ENCODE data around the gene DCUN1D5. TPM values are rescaled to one million over a fixed set of nuclear protein-coding genes. Genes with fewer than 3 reads are reported as not detected.
"Not testable (repeated sequence)": the region's sequence is repeated elsewhere in the genome, so short reads cannot be mapped to it uniquely, and the experiment has no call there.

The DCUN1D5 gene
- polyA plus RNA-seq, 1 donor (not counting 4 experiments of a cell fraction or from before 2014, with no cell fraction given): 95.6 TPM

DNA sequence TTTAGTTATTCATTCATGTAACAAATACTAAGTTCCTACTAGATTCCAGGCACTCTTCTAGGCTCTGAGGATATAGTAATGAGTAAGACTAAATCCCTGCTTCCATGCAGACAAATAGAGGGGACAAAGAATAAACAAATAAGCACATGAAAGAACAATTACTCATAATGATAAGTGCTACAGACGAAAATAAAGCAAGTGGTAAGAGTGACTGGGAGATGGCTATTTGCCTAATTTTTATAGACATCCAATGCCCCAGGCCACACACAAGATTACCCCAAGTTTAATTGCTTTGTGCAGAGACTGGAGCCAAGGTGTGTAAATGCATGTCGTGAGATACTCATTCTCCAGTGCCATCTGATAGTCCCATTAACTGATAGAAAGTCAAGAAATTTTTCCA lies 62.6 kb downstream of the DCUN1D5 start:
- Histone ChIP-seq H3K79me2 (ENCODE audit: control insufficient read depth, insufficient read depth, low read length) (no peaks in the 10 kb centered on the region), H3K27ac (ENCODE audit: control insufficient read depth, insufficient read depth, low read length) (no peak overlapping the region), H3K4me2 (ENCODE audit: control insufficient read depth, extremely low read depth, insufficient read depth, low read depth, low read length) (no peak overlapping the region), H3K9ac (ENCODE audit: control insufficient read depth, extremely low read depth, insufficient read depth, low read length) (no peak overlapping the region), H3K9me1 (ENCODE audit: control insufficient read depth, extremely low read depth, insufficient read depth, low read length) (no peaks in the 10 kb centered on the region), H3K4me3 (ENCODE audit: control insufficient read depth in 2 of 3, extremely low read depth in 1 of 3, insufficient read depth in 2 of 3, low read depth in 1 of 3, low read length in 3 of 3) (no peak overlapping the region), H3K9me3 (ENCODE audit: control insufficient read depth, low read depth, low read length) (no peaks in the 10 kb centered on the region), H2AFZ (ENCODE audit: control insufficient read depth, low read length) (no peak overlapping the region), H3K4me1 (ENCODE audit: control insufficient read depth, extremely low read depth, insufficient read depth, low read length) (no peaks in the 10 kb centered on the region), H4K20me1 (ENCODE audit: control insufficient read depth, extremely low read depth, insufficient read depth, low read length) (no peaks in the 10 kb centered on the region), H3K27me3 (ENCODE audit: control insufficient read depth, extremely low read depth, insufficient read depth, low read length) (no peaks in the 10 kb centered on the region), H3K36me3 (ENCODE audit: control insufficient read depth in 2 of 2, extremely low read depth in 1 of 2, insufficient read depth in 2 of 2, low read length in 2 of 2) (no peaks in the 10 kb centered on the region)
- dilution Hi-C loops (cut with MboI; ENCODE audit: extremely low pct_ligation_motif_present, low sequenced_read_pairs): no loop called here
- no peak for DNase-seq (ENCODE audit: low read depth, low spot score)
- FAIRE-seq: no peak
- TF ChIP-seq, protein P1, sequence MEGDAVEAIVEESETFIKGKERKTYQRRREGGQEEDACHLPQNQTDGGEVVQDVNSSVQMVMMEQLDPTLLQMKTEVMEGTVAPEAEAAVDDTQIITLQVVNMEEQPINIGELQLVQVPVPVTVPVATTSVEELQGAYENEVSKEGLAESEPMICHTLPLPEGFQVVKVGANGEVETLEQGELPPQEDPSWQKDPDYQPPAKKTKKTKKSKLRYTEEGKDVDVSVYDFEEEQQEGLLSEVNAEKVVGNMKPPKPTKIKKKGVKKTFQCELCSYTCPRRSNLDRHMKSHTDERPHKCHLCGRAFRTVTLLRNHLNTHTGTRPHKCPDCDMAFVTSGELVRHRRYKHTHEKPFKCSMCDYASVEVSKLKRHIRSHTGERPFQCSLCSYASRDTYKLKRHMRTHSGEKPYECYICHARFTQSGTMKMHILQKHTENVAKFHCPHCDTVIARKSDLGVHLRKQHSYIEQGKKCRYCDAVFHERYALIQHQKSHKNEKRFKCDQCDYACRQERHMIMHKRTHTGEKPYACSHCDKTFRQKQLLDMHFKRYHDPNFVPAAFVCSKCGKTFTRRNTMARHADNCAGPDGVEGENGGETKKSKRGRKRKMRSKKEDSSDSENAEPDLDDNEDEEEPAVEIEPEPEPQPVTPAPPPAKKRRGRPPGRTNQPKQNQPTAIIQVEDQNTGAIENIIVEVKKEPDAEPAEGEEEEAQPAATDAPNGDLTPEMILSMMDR (optimal IDR thresholded peaks at IDR 0.05 in 1 of 3, IDR thresholded peaks at IDR 0.05 in 1 of 3, conservative IDR thresholded peaks at IDR 0.05 in 1 of 3; ENCODE audit: extremely low read depth in 1 of 3, insufficient read depth in 2 of 3, low read length in 3 of 3): no peak
- no peak for TF ChIP-seq EZH2 (IDR thresholded peaks at IDR 0.05; ENCODE audit: low read length)

DNA sequence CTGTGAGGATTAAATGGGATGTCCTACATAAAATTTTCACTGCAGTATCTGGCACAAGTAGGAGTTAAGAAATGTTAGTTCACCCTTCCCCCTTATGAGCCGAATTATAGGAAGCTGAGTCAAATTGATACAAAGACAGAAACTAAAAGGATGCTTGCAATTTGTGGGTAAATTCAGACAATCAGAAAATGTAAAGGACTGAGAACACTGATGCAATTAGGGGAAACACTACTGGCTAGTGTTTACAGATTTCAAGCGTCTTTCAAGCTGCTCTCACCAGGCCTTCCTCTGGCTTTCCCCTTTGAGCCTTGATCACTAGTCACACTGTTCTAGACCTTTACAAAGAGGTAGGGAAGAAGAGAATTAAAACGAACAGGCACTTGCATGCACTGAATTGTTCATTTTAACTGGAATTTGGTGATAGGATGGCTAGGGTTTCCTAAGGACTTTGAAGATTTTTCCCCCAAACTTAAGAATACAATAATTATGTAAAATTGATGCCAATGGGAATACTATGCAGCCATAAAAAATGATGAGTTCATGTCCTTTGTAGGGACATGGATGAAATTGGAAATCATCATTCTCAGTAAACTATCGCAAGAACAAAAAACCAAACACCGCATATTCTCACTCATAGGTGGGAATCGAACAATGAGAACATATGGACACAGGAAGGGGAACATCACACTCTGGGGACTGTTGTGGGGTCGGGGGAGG lies 63.5 kb downstream of the DCUN1D5 start:
- H3K4me2 ChIP-seq (ENCODE audit: control insufficient read depth, extremely low read depth, insufficient read depth, low read depth, low read length); H3K9ac ChIP-seq (ENCODE audit: control insufficient read depth, extremely low read depth, insufficient read depth, low read length); H3K9me3 ChIP-seq (ENCODE audit: control insufficient read depth, low read depth, low read length); H3K27me3 ChIP-seq (ENCODE audit: control insufficient read depth, extremely low read depth, insufficient read depth, low read length); dilution Hi-C loops (cut with MboI; ENCODE audit: extremely low pct_ligation_motif_present, low sequenced_read_pairs); DNase-seq (ENCODE audit: low read depth, low spot score); H2AFZ ChIP-seq (ENCODE audit: control insufficient read depth, low read length); H3K4me3 ChIP-seq (ENCODE audit: control insufficient read depth in 2 of 3, extremely low read depth in 1 of 3, insufficient read depth in 2 of 3, low read depth in 1 of 3, low read length in 3 of 3); H3K79me2 ChIP-seq (ENCODE audit: control insufficient read depth, insufficient read depth, low read length); H3K4me1 ChIP-seq (ENCODE audit: control insufficient read depth, extremely low read depth, insufficient read depth, low read length); H3K9me1 ChIP-seq (ENCODE audit: control insufficient read depth, extremely low read depth, insufficient read depth, low read length); FAIRE-seq; H3K27ac ChIP-seq (ENCODE audit: control insufficient read depth, insufficient read depth, low read length); H3K36me3 ChIP-seq (ENCODE audit: control insufficient read depth in 2 of 2, extremely low read depth in 1 of 2, insufficient read depth in 2 of 2, low read length in 2 of 2); H4K20me1 ChIP-seq (ENCODE audit: control insufficient read depth, extremely low read depth, insufficient read depth, low read length): not testable (repeated sequence)

DNA sequence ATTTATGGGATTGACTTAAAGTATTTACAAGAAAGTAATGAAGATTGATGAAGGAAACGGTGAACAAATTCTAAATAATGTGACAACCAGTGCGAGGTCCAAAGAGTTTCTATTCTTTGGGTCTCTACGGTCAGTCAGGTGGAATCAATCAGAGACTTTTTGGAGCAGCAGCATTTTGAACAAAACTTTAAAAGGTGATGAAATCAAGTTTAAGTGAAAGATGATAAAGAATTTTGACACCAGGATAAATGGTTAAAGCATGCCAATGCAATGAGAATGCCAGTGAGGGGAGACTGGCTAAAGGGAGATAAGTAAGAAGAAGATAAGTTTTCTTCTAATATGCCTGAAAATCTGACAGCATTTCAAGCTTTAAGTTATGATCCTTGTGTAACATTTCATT lies 67.9 kb downstream of the DCUN1D5 start:
- H3K27ac ChIP-seq (ENCODE audit: control insufficient read depth, insufficient read depth, low read length): no peak overlapping the region
- dilution Hi-C loops (cut with MboI; ENCODE audit: extremely low pct_ligation_motif_present, low sequenced_read_pairs): no loop called here
- H3K36me3 ChIP-seq (ENCODE audit: control insufficient read depth in 2 of 2, extremely low read depth in 1 of 2, insufficient read depth in 2 of 2, low read length in 2 of 2): no peaks in the 10 kb centered on the region
- DNase-seq (ENCODE audit: low read depth, low spot score): no peak
- TF ChIP-seq, protein P1 (optimal IDR thresholded peaks at IDR 0.05 in 1 of 3, IDR thresholded peaks at IDR 0.05 in 1 of 3, conservative IDR thresholded peaks at IDR 0.05 in 1 of 3; ENCODE audit: extremely low read depth in 1 of 3, insufficient read depth in 2 of 3, low read length in 3 of 3): no peak
- TF ChIP-seq EZH2 (IDR thresholded peaks at IDR 0.05; ENCODE audit: low read length): no peak
- H3K27me3 ChIP-seq (ENCODE audit: control insufficient read depth, extremely low read depth, insufficient read depth, low read length): no peaks in the 10 kb centered on the region
- H3K79me2 ChIP-seq (ENCODE audit: control insufficient read depth, insufficient read depth, low read length): no peaks in the 10 kb centered on the region
- no peaks in the 10 kb centered on the region for H3K9me1 ChIP-seq (ENCODE audit: control insufficient read depth, extremely low read depth, insufficient read depth, low read length)
- no peak overlapping the region for H3K9ac ChIP-seq (ENCODE audit: control insufficient read depth, extremely low read depth, insufficient read depth, low read length)
- FAIRE-seq: no peak
- no peaks in the 10 kb centered on the region for H3K9me3 ChIP-seq (ENCODE audit: control insufficient read depth, low read depth, low read length)
- H2AFZ ChIP-seq (ENCODE audit: control insufficient read depth, low read length): no peak overlapping the region
- no peak overlapping the region for H3K4me2 ChIP-seq (ENCODE audit: control insufficient read depth, extremely low read depth, insufficient read depth, low read depth, low read length)
- no peaks in the 10 kb centered on the region for H4K20me1 ChIP-seq (ENCODE audit: control insufficient read depth, extremely low read depth, insufficient read depth, low read length)
- no peak overlapping the region for H3K4me3 ChIP-seq (ENCODE audit: control insufficient read depth in 2 of 3, extremely low read depth in 1 of 3, insufficient read depth in 2 of 3, low read depth in 1 of 3, low read length in 3 of 3)
- H3K4me1 ChIP-seq (ENCODE audit: control insufficient read depth, extremely low read depth, insufficient read depth, low read length): no peaks in the 10 kb centered on the region

Data from keratinocyte (primary cell).